Activated CD4-positive, CD25-positive, alpha-beta regulatory T cell treated with anti-CD3 and anti-CD28 coated beads, Interleukin-2, amount 50 U/mL, for 24 hours (primary cell): ENCODE data around the gene CWC22.
"Not testable (repeated sequence)": the region's sequence is repeated elsewhere in the genome, so short reads cannot be mapped to it uniquely, and the experiment has no call there.

Experiments used
- ATAC-seq, 2 donors: fragments of 150-1000 bp; cut with Tn5 transposase; one replicate each; pipeline ENCODE4 v1.10.0; 2021; ENCODE audit warnings: mild to moderate bottlenecking in 1 of 2, moderate library complexity in 1 of 2

Gene CWC22

DNA sequence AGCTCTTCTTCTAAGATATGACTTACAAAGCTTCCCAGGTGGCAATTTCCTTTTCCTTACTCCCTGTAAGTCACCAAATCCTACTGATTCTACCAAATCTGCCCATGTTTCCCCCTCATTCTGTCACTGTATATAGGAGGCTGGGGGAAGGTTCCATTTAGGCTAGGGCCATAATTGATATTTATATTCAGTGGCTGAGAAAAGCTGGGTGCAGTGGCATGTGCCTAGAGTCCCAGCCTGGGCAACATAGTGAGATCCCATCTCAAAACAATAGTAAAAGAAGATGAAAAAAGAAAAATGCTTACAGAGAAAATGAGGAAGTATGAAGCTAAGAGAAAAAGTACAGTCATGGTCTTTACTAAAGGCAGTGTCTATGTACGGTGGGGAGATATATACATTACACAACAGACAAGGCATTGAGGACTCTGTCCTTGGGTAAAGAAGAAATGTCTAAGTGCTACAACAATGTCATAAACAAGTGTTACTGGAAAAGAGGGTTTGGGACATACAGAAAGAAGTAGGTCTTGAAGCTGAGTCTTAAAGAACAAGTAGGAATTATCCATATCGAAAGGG, 4.8 kb downstream of the CWC22 start:
- no peak for ATAC-seq

- ATAC-seq, result no peak
Measured at GRCh38 chr2:180001726-180002125, 5.4 kb downstream of the CWC22 start.

GRCh38 chr2:180000434-180000833, 6.7 kb downstream of the CWC22 start:
- ATAC-seq, result peak; percentile 83 to 91

DNA sequence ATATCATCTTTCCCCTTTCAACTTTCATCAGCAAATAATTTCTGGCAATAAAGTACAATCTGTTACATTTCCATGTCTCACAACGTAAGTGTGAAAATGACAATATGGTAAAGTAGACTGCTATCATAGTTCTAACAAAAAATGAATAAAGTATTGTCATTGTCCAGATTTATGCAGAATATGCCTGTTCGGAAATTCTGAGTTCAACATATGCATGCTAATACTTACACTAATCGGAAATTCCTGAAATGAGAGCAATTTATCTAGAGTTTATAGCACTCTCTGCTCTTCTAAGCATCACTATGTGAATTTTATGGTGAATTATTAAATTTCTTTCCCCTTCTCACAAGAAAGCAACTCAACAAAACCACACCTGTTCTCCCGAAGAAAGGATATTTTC, 8.1 kb downstream of the CWC22 start:
- no peak for ATAC-seq

- peak; percentile 19 to 23 for ATAC-seq
Measured at GRCh38 chr2:179995741-179996515, 11.2 kb downstream of the CWC22 start.

GRCh38 chr2:179991344-179991743, 15.8 kb downstream of the CWC22 start:
- no peak for ATAC-seq

DNA sequence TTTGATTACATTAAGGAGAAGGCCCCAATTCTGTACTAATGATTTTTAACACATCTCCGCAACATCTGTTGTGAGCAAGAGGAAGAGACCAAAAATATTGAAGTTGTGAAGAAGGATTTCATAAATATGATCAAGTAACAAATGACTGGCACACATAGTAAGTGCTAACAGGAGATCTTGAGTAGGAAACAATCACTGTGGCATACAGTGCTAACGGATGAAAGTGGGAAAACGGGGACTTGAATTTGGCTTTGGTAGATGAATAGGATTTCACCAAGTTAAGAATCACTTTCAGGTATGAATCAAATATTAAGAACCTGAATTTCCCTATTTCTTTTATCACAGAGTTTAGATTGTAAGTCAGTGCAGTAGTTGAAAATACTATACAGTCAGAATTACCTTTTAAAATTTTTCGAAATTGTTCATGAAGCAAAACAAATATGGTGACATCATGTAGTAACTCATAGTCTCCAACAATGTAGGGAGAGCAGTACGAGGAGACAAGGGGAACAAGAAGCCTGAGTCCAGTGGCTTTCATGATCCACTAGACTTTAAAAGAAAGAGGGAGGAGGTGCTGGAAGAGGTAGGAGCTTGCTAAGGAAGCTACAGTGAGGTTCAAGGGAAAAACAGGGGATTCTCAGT, 16.3 kb downstream of the CWC22 start:
- peak in 1 of 2 donors; percentile 60 for ATAC-seq

GRCh38 chr2:179987916-179988315, 19.2 kb downstream of the CWC22 start:
- ATAC-seq, result no peak

GRCh38 chr2:179985163-179985820, 21.8 kb downstream of the CWC22 start:
- ATAC-seq, result no peak

- ATAC-seq, result no peak
Measured at GRCh38 chr2:179983250-179983932, 23.7 kb downstream of the CWC22 start.

- ATAC-seq, result no peak
Measured at GRCh38 chr2:179981085-179981484, 26.0 kb downstream of the CWC22 start.

GRCh38 chr2:179974761-179975160, 32.3 kb downstream of the CWC22 start:
- ATAC-seq, result no peak

DNA sequence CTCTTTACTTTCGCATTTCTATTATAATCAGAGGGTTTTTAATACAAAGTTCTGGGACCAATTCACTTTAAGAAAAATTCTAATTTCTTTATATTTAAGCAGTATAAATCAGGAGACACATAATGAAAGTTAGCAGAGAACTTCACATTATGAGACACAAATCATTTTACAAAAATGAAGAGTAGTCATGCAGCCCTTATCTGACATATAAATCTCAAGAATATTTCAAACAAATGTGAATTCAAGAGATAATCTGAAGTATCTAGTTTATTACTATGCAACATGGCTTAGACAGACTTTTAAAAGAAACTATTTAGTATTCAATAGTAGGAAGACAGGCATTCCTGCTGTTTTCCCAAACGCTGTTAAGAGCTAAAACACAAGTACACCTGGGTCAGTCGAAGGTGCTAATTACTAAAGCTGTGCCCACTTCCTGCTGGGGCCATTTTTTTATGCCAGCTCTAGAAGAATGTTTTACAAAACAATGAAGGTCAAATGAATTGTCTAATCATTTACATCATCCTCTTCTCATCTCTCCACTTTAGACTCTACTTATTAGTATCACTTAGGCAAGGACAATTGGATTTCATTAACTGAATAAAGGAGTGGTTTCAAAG, 40.2 kb downstream of the CWC22 start:
- ATAC-seq, result no peak

GRCh38 chr2:179965291-179966258, 41.5 kb downstream of the CWC22 start:
- no peak for ATAC-seq

DNA sequence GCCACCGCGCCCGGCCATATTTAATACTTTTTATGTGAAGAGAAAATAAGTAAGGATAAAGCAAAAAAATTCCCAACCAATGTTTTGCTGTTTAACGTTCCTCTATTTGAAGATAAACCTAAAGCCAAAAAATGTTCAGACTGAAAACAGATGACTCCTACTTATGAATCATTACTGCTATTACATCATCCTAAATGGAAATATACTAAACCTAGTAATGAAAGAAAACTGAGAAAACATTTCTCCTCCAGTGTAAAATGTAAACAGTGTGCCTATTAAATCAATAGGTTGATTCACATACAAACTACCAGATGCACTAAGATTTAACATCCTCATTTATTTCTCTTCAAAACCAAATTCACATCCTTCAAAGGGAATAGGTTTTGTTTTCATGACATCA, 43.5 kb downstream of the CWC22 start:
- ATAC-seq, result peak; percentile 64 to 82

- not testable (repeated sequence) for ATAC-seq
Measured at GRCh38 chr2:179958251-179958650, 48.8 kb downstream of the CWC22 start.

GRCh38 chr2:179954026-179954425, 53.1 kb downstream of the CWC22 start:
- ATAC-seq, result no peak

GRCh38 chr2:179953359-179953758, 53.7 kb downstream of the CWC22 start:
- ATAC-seq, result no peak

DNA sequence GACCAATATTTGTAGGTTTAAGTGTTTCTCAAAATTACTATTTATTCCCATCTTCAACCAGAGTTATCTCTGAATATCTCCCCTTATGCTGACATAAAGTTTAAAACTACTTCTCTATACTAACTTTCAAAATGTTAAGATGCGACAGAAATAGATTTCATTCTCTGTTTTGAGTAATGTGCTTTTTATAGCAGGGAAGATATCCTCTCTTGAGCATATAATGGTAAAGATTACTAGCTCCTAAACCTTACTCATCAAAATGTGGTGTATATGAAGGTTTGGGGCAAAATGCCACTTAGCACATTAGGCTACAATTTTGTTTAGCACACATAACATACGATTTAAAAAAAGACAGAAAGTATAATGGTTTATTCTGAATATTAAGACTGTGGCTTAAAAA, 54.4 kb downstream of the CWC22 start:
- no peak for ATAC-seq

- ATAC-seq, result no peak
Measured at GRCh38 chr2:179951680-179952079, 55.4 kb downstream of the CWC22 start.

- no peak for ATAC-seq
Measured at GRCh38 chr2:179950391-179950790, 56.7 kb downstream of the CWC22 start.
